Medulla oblongata (tissue), 1 donor: ENCODE results near the gene PCDHB15.
"Not testable (repeated sequence)": the region's sequence is repeated elsewhere in the genome, so short reads cannot be mapped to it uniquely, and the experiment has no call there.

Experiments
- DNase-seq: peaks from one replicate; pipeline ENCODE4 v3.0.0-alpha.2; 2015; ENCODE audit errors: extremely low spot score

Gene PCDHB15

DNA sequence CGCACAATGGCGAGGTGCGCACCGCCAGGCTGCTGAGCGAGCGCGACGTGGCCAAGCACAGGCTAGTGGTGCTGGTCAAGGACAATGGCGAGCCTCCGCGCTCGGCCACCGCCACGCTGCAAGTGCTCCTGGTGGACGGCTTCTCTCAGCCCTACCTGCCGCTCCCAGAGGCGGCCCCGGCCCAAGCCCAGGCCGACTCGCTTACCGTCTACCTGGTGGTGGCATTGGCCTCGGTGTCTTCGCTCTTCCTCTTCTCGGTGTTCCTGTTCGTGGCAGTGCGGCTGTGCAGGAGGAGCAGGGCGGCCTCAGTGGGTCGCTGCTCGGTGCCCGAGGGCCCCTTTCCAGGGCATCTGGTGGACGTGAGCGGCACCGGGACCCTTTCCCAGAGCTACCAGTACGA, 2.2 kb downstream of the PCDHB15 start:
- DNase-seq: not testable (repeated sequence)

DNA sequence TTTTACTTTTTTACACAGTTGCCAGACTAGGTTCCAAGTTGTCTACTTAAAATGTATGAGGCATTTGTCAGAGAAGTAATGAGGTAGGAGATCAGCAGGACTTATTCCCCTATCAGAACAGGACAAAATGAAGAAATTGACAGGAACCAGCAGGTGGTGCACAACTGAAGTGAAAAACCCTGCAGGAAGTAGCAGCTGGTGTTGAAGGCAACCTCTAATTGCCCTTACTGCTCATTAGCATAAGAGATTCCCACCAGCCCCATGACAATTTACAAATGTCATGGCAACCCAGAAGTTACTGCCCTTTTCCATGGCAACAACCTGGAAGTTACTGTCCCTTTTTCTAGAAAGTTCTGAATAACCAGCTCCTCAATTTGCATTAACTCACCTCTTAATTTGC, 5.4 kb downstream of the PCDHB15 start:
- DNase-seq: no peak

DNA sequence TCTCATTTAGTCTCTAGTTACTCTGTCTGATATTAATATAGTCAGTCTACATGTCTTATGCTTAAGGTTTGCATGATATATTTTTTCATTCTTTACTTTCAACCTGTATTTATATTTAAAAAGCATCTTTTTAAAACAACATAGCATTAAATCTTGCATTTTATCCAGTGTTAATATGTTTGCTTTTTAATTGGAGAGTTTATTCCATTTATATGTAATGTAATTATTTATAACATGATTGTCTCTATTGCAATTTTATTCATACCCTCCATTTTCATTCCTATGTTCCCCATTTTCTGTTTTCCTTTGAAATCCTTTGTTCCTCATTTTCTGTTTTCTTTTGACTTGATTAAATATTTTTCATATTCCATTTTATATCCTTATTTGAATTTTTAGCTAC, 13.3 kb downstream of the PCDHB15 start:
- DNase-seq: no peak

DNA sequence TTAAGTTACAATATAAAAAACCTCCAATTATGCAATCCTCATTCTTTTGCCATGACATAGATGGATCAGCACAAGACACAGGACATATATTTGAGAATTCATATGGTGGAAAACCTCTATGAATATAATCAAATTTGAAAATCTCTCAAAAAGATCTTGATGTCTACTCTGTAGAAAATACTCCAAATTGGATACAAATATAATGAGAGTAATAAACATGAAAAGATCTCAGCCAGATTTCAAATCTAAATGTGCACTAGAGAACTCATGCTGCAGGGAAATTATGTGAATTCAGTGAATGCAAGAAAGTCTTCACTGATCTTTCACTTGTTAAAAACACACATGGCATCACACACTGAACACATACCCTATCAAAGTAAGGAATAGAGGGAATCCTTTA, 13.8 kb downstream of the PCDHB15 start:
- DNase-seq: no peak

GRCh38 chr5:141260458-141261237, 15.5 kb downstream of the PCDHB15 start:
- no peak for DNase-seq

DNA sequence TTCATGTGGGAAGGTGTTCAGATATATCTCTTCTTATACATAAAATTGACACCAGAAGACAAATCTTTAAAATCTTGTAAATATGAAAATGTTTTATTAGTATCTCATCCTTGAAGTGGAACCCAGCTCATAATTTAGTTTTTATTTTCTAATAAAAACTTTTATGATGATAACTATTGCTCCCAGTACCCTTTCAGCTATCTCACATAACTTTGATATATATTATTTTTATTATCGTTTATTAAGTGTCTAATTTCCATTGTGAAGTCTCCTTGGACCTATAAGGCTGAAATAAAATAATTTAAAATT, 16.0 kb downstream of the PCDHB15 start:
- DNase-seq: no peak

- no peak for DNase-seq
Measured at GRCh38 chr5:141269195-141269594, 24.0 kb downstream of the PCDHB15 start.

- DNase-seq: no peak
Measured at GRCh38 chr5:141272906-141273305, 27.7 kb downstream of the PCDHB15 start.

- no peak for DNase-seq
Measured at GRCh38 chr5:141298376-141298775, 53.2 kb downstream of the PCDHB15 start.
